HPDE6-E6E7 (cell line): ENCODE results near the gene SH2D1A.

Experiments used
- DNase-seq: peaks from one replicate; pipeline ENCODE4 v3.0.0; 2011; ENCODE audit warnings: missing footprints; ENCODE audit errors: extremely low spot score

Gene SH2D1A

DNA sequence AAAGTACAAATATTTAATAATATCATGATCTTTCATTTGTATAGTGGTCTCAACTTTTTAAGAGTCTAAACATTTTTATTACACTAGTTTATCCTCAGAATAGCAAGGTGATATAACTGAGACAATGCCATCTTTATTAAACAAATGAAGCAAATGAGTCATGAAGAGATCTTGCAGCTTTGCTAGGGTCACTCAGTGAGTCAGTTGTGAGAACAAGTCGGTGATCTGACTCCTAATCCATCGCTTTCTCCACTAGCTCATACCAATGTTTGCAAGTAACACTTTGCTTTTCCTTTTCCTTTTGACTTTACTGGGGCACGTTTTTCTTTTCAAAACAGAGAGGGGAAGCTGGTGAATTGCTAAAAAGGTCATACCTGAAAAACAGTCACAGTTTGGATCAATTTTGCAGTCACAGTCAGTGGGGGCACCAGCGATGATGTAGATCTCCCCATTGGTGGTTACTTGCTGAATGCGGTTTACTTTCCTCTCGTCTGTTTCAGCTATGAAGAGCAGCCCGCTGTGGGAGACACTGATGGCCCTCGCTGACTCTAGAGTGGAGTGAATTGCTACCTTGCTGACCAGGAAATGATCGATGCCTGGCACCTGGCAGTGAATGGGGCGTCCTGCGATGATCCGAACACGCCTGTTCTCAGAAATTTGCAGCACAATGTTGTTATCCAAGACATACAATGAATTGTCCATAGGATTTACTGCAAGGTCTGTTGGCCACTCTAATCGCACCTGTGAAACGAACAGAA, 75.7 kb downstream of the SH2D1A start:
- peak; percentile 9 for DNase-seq
